Keratinocyte (primary cell): ENCODE data around the gene ADAMTS17. TPM values are rescaled to one million over a fixed set of nuclear protein-coding genes. Genes with fewer than 3 reads are reported as not detected.

Experiments used
- DNase-seq: peaks from one replicate; pipeline ENCODE4 v3.0.0-alpha.2; 2011; ENCODE audit warnings: low read depth, missing footprints, low spot score
- FAIRE-seq: peaks from 2 replicates; lab custom pipeline; 2011; peaks lifted over from hg19 to GRCh38; lab: Jason Lieb, UNC
- H2AFZ ChIP-seq: 2 replicates; pipeline ENCODE4 v1.6.0; 2012; ENCODE audit warnings: low read length, control low read depth, inconsistent platforms; ENCODE audit not compliant: control insufficient read depth
- H3K27ac ChIP-seq: 2 replicates; pipeline ENCODE4 v1.5.1; 2011; ENCODE audit warnings: low read length; ENCODE audit not compliant: control insufficient read depth, insufficient read depth
- H3K27me3 ChIP-seq: 3 replicates; pipeline ENCODE4 v1.6.0; 2011; ENCODE audit warnings: low read length; ENCODE audit not compliant: control insufficient read depth, insufficient read depth; ENCODE audit errors: extremely low read depth
- H3K36me3 ChIP-seq, 2 experiments: 2 replicates in 1 of 2; 3 replicates in 1 of 2; pipeline ENCODE4 v1.5.1; 2011; ENCODE audit warnings: low read length in 2 of 2, mild to moderate bottlenecking in 1 of 2; ENCODE audit not compliant: control insufficient read depth in 2 of 2, insufficient read depth in 2 of 2; ENCODE audit errors: extremely low read depth in 1 of 2
- H3K4me1 ChIP-seq: 3 replicates; pipeline ENCODE4 v1.5.1; 2011; ENCODE audit warnings: low read length; ENCODE audit not compliant: control insufficient read depth, insufficient read depth; ENCODE audit errors: extremely low read depth
- H3K4me2 ChIP-seq: 3 replicates; pipeline ENCODE4 v1.6.0; 2011; ENCODE audit warnings: low read depth, low read length; ENCODE audit not compliant: control insufficient read depth, insufficient read depth; ENCODE audit errors: extremely low read depth
- H3K4me3 ChIP-seq, 3 experiments: fragments of 200-600 bp in 1 of 3; sonication (generic) in 1 of 3; 2 replicates in 2 of 3; 3 replicates in 1 of 3; pipeline ENCODE4 v1.5.1; 2011 to 2016; ENCODE audit warnings: low read length in 3 of 3, mild to moderate bottlenecking in 3 of 3, control low read depth in 2 of 3, inconsistent platforms in 1 of 3, low read depth in 1 of 3, mixed read lengths in 1 of 3, mixed run types in 1 of 3, moderate library complexity in 1 of 3; ENCODE audit not compliant: control insufficient read depth in 2 of 3, insufficient read depth in 2 of 3; ENCODE audit errors: extremely low read depth in 1 of 3
- H3K79me2 ChIP-seq: 2 replicates; pipeline ENCODE4 v1.6.0; 2012; ENCODE audit warnings: low read length; ENCODE audit not compliant: control insufficient read depth, insufficient read depth
- H3K9ac ChIP-seq: 3 replicates; pipeline ENCODE4 v1.6.0; 2011; ENCODE audit warnings: low read length; ENCODE audit not compliant: control insufficient read depth, insufficient read depth; ENCODE audit errors: extremely low read depth
- H3K9me1 ChIP-seq: 3 replicates; pipeline ENCODE4 v1.6.0; 2011; ENCODE audit warnings: low read length; ENCODE audit not compliant: control insufficient read depth, insufficient read depth; ENCODE audit errors: extremely low read depth
- H3K9me3 ChIP-seq: 2 replicates; pipeline ENCODE4 v1.5.1; 2012; ENCODE audit warnings: low read depth, low read length; ENCODE audit not compliant: control insufficient read depth
- H4K20me1 ChIP-seq: 3 replicates; pipeline ENCODE4 v1.6.0; 2011; ENCODE audit warnings: low read length; ENCODE audit not compliant: control insufficient read depth, insufficient read depth; ENCODE audit errors: extremely low read depth
- CTCF ChIP-seq, 3 experiments: IDR thresholded peaks in 1 of 3; conservative IDR thresholded peaks in 1 of 3; optimal IDR thresholded peaks in 1 of 3; 2 replicates in 2 of 3; 3 replicates in 1 of 3; pipeline versions ENCODE3 to v1.5.1; 2011; ENCODE audit warnings: low read length in 3 of 3, mild to moderate bottlenecking in 3 of 3, moderate library complexity in 2 of 3, control low read depth in 1 of 3, inconsistent platforms in 1 of 3; ENCODE audit not compliant: insufficient read depth in 2 of 3; ENCODE audit errors: extremely low read depth in 1 of 3
- EZH2 ChIP-seq: IDR thresholded peaks from one replicate; pipeline ENCODE4 v1.6.1; 2012; ENCODE audit warnings: inconsistent platforms, mild to moderate bottlenecking, low read length, moderate library complexity
- dilution Hi-C: fragments of 300-500 bp; cut with MboI; formaldehyde crosslinking; loops from one replicate; pipeline ENCODE4 v1.7.0; 2020; ENCODE audit warnings: low sequenced_read_pairs; ENCODE audit not compliant: extremely low pct_ligation_motif_present
- polyA plus RNA-seq, 5 experiments: library from polyadenylated mRNA; depleted of rRNA in 3 of 5; stranded (reverse) in 3 of 5; stranded (forward) in 1 of 5; unstranded in 1 of 5; fragments of >200 nt; gene quantifications; 1 replicate in 1 of 5; 2 replicates in 3 of 5; 3 replicates in 1 of 5; pipeline versions ENCODE4 v1.2.1 to v1.2.3, GENCODE V29; 2011 to 2012; ENCODE audit warnings: missing spikeins in 2 of 5, low read depth in 1 of 5, low replicate concordance in 1 of 5

The ADAMTS17 gene
- polyA plus RNA-seq, 1 donor (not counting 4 experiments of a cell fraction or from before 2014, with no cell fraction given) = 0.18 TPM

GRCh38 chr15:100215031-100215842, 126.5 kb downstream of the ADAMTS17 start:
- H3K27me3 ChIP-seq = peaks cover 12% of the 10 kb centered on the region
- no peak overlapping the region for H3K4me3 ChIP-seq
- no peak overlapping the region for H3K27ac ChIP-seq
- H3K9ac ChIP-seq = no peak overlapping the region
- no peak for FAIRE-seq
- no peaks in the 10 kb centered on the region for H3K9me3 ChIP-seq
- H2AFZ ChIP-seq = no peak overlapping the region
- no peaks in the 10 kb centered on the region for H3K9me1 ChIP-seq
- no peak for TF ChIP-seq CTCF (optimal IDR thresholded peaks at IDR 0.05 in 1 of 3, IDR thresholded peaks at IDR 0.05 in 1 of 3, conservative IDR thresholded peaks at IDR 0.05 in 1 of 3; ENCODE audit: extremely low read depth in 1 of 3, insufficient read depth in 2 of 3, low read length in 3 of 3)
- TF ChIP-seq EZH2 = no peak
- DNase-seq = no peak
- H4K20me1 ChIP-seq = no peaks in the 10 kb centered on the region
- H3K4me1 ChIP-seq = peaks cover 9% of the 10 kb centered on the region
- dilution Hi-C loops = no loop called here
- no peak overlapping the region for H3K4me2 ChIP-seq
- H3K79me2 ChIP-seq = no peaks in the 10 kb centered on the region
- H3K36me3 ChIP-seq = no peaks in the 10 kb centered on the region

- FAIRE-seq (peak; percentile 87), DNase-seq (no peak)
- Histone ChIP-seq H3K9me1 (no peaks in the 10 kb centered on the region), H3K4me3 (no peak overlapping the region), H3K4me1 (peaks cover 9% of the 10 kb centered on the region), H3K4me2 (peak overlapping the region; percentile 38), H2AFZ (no peak overlapping the region), H3K79me2 (no peaks in the 10 kb centered on the region), H3K9ac (no peak overlapping the region), H3K9me3 (no peaks in the 10 kb centered on the region), H3K36me3 (no peaks in the 10 kb centered on the region), H3K27ac (no peak overlapping the region), H3K27me3 (peaks cover 12% of the 10 kb centered on the region), H4K20me1 (no peaks in the 10 kb centered on the region)
- dilution Hi-C loops = no loop called here
- TF ChIP-seq EZH2 = no peak
- TF ChIP-seq CTCF (optimal IDR thresholded peaks at IDR 0.05 in 1 of 3, IDR thresholded peaks at IDR 0.05 in 1 of 3, conservative IDR thresholded peaks at IDR 0.05 in 1 of 3; ENCODE audit: extremely low read depth in 1 of 3, insufficient read depth in 2 of 3, low read length in 3 of 3) = no peak
Measured at GRCh38 chr15:100211855-100212850, 129.6 kb downstream of the ADAMTS17 start.
